ENCODE data around the gene KCNK10.

Gene KCNK10

DNA sequence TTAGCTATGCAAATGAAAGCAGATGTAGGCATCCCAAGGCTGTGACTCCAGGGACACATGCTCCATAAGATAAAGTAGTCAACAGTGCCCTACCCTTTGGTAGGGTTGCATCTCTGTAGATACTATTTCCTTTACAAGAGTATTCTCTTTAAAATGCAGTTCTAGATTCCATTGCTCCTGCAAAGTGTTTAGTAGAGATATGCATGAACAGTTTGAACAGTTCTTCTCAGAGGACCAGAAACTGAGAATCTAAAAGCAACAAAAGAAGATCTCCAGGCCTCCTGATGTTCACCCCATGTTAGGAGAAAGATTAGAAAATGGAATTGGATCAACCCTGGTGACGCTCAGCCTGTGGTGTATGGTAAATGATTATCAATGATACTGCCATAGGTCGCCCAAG lies 121.2 kb downstream of the KCNK10 start:
- TF ChIP-seq, protein P1, sequence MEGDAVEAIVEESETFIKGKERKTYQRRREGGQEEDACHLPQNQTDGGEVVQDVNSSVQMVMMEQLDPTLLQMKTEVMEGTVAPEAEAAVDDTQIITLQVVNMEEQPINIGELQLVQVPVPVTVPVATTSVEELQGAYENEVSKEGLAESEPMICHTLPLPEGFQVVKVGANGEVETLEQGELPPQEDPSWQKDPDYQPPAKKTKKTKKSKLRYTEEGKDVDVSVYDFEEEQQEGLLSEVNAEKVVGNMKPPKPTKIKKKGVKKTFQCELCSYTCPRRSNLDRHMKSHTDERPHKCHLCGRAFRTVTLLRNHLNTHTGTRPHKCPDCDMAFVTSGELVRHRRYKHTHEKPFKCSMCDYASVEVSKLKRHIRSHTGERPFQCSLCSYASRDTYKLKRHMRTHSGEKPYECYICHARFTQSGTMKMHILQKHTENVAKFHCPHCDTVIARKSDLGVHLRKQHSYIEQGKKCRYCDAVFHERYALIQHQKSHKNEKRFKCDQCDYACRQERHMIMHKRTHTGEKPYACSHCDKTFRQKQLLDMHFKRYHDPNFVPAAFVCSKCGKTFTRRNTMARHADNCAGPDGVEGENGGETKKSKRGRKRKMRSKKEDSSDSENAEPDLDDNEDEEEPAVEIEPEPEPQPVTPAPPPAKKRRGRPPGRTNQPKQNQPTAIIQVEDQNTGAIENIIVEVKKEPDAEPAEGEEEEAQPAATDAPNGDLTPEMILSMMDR (IDR thresholded peaks at IDR 0.05; ENCODE audit: low read depth, low read length), result no peak

DNA sequence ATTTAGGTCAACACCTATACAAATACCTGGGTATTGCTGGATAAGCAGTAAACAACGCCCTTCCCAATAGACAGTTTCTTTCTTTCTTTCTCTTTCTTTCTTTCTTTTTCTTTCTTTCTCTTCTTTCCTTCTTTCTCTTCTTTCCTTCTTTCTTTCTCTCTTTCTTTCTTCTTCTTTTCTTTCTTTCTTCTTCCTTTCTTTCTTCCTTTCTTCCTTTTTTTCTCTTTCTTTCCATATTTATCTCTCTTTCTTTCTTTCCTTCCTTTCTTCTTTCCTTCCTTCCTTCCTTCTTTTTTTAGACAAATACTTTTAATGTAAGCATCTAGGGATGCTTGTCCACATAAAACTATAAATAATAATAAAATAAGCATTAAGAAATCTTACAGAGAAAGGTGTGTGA lies 123.2 kb downstream of the KCNK10 start:
- no peak for DNase-seq (ENCODE audit: extremely low read depth, low read depth)
- TF ChIP-seq, protein P1 (IDR thresholded peaks at IDR 0.05; ENCODE audit: low read depth, low read length), result no peak

More for the DNA sequence above, 121.2 kb downstream of the KCNK10 start:
- DNase-seq (ENCODE audit: extremely low read depth, low read depth), result no peak

DNA sequence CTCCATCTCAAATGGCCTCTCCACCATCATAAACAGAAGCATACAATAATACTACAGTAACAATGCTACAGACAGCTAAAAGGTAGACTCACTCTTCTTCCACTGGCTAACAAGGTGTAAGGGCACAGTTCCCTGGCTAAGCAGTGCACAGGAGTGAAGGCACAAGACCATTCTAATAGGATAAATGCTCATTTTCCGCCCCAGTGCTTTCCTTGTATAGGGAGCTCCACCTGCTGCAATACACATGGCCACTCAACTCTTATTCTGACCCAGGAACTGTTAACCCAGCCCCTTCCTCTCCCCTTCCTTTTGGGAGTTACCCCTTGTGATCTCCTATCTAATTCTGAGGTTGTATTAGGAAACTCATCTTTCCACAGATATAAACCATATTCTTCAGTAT lies 124.6 kb downstream of the KCNK10 start:
- no peak for DNase-seq (ENCODE audit: extremely low read depth, low read depth)
- TF ChIP-seq, protein P1 (IDR thresholded peaks at IDR 0.05; ENCODE audit: low read depth, low read length), result no peak

DNA sequence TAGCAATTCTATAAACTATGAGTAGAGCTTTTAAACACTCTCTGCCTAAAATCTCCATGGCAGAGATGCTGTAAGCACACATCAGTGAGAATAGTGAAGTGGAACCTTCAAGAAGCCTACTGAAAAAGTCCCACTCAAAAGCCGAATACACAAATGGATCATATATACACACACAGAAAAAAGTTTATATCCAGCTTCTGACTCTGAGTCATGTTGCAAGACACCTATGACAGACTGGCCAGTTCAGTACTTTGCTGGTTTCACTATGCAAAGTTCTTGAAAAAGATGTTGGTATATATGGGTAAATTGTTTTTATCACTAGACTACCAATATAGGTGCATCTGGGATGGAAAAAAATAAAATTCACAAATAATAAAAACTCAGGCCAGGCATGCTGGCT lies 126.1 kb downstream of the KCNK10 start:
- no peak for DNase-seq (ENCODE audit: extremely low read depth, low read depth)
- TF ChIP-seq, protein P1 (IDR thresholded peaks at IDR 0.05; ENCODE audit: low read depth, low read length), result no peak

DNA sequence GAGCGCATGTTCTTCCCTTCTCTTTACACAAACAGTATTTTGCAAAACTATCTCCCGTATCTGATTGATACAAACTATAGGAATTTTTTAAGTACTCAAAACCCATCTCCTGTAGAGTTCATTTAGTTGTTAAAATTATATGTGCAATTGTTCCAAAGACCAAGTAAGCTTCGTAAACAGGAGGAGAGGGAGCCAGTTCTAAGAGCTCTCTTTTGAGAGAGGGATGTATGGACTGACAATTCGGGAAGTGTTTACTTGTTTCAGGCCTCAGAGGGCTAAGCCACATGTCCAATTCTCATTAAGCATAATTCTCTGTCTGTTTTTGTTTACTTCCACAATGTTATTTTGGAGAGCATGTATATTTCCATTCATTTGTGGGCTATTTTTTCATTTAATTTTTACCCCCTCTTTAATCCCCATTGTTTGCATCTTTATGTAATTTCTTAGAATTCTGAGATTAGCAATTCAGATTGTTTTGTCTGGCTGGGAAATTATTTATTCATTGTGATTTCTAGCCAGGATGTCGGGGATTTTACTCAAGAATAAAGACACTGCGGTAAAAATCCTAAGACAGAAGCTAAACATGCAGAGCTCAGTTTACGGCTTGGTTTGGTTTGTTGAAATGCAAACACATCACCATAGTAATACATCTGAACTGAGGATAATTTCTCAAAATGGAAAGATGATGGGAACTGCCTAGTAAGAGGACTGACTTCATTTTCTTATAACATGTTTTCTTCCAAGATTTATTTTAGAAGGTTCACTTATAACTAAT lies 126.8 kb downstream of the KCNK10 start:
- TF ChIP-seq, protein P1 (IDR thresholded peaks at IDR 0.05; ENCODE audit: low read depth, low read length), result no peak
- DNase-seq (ENCODE audit: extremely low read depth, low read depth), result no peak

DNA sequence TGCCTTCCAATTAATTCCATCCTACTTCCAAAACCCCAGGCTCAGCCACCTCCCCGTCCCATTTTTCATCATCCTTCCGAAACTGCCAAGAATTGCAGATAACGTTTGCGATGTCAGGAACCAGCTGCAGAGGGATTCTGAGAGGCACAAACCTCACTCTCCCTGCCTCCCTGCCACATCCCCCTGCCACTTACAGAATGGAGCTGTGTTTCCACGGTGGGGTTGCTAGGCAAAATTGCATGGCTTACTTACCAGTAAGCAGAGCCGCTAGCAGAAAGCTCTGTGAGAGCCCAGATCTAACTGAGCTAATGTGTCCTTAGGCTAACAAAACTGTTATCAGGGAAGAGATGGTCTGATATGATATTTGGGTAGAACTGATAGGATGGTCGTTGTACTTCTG lies 127.4 kb downstream of the KCNK10 start:
- TF ChIP-seq, protein P1 (IDR thresholded peaks at IDR 0.05; ENCODE audit: low read depth, low read length), result no peak
- no peak for DNase-seq (ENCODE audit: extremely low read depth, low read depth)

DNA sequence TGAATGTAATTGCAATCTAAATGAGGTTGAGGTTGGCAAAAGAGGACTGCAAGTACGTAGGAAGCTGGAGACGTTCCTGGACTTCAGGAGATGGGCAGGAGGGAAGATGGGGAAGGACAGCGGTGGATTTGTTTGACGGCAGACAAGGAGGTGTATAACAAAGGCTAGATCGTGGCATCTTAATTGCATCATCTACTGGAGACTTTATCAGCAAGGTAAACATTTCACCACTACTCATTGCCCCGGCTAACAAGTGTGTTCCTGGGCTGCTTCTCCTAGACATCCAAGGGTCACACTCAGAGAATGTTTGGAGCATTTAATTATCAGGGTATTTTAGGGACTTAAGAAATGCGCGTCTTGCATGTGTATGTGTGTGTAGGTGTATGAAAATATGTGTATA lies 128.5 kb downstream of the KCNK10 start:
- TF ChIP-seq, protein P1 (IDR thresholded peaks at IDR 0.05; ENCODE audit: low read depth, low read length), result no peak
- no peak for DNase-seq (ENCODE audit: extremely low read depth, low read depth)
